Osteoblast (primary cell): ENCODE data around the gene NR1H3. TPM values are rescaled to one million over a fixed set of nuclear protein-coding genes. Genes with fewer than 3 reads are reported as not detected.

Experiments
- DNase-seq: peaks from one replicate; pipeline ENCODE4 v3.0.0; 2011; ENCODE audit warnings: low spot score, mixed read lengths; ENCODE audit not compliant: insufficient read length; ENCODE audit errors: missing footprints
- H2AFZ ChIP-seq: 2 replicates; pipeline ENCODE4 v1.6.0; 2011; ENCODE audit warnings: mild to moderate bottlenecking, low read length
- H3K27ac ChIP-seq: 2 replicates; pipeline ENCODE4 v1.5.1; 2011; ENCODE audit warnings: mild to moderate bottlenecking, low read depth, low read length, moderate library complexity
- H3K27me3 ChIP-seq: 2 replicates; pipeline ENCODE4 v1.6.0; 2012; ENCODE audit warnings: mild to moderate bottlenecking, control low read depth, inconsistent platforms, low read length, moderate library complexity; ENCODE audit not compliant: insufficient read depth
- H3K36me3 ChIP-seq: 2 replicates; pipeline ENCODE4 v1.5.1; 2011; ENCODE audit warnings: mild to moderate bottlenecking, low read length, control low read depth, moderate library complexity; ENCODE audit not compliant: insufficient read depth
- H3K4me1 ChIP-seq: 2 replicates; pipeline ENCODE4 v1.5.1; 2011; ENCODE audit warnings: mild to moderate bottlenecking, low read length, control low read depth, moderate library complexity; ENCODE audit not compliant: insufficient read depth
- H3K4me2 ChIP-seq: 2 replicates; pipeline ENCODE4 v1.6.0; 2011; ENCODE audit warnings: mild to moderate bottlenecking, low read length; ENCODE audit not compliant: insufficient read depth
- H3K4me3 ChIP-seq: fragments of 200-600 bp; sonication (generic); 3 replicates; pipeline ENCODE4 v1.5.1; 2012; ENCODE audit warnings: mild to moderate bottlenecking, low read length, inconsistent platforms; ENCODE audit not compliant: insufficient read depth
- H3K79me2 ChIP-seq: 2 replicates; pipeline ENCODE4 v1.6.0; 2012; ENCODE audit warnings: mild to moderate bottlenecking, low read length, control low read depth, inconsistent platforms; ENCODE audit not compliant: insufficient read depth
- H3K9me3 ChIP-seq: 2 replicates; pipeline ENCODE4 v1.5.1; 2011; ENCODE audit warnings: low read depth, low read length, control low read depth
- H4K20me1 ChIP-seq: 2 replicates; pipeline ENCODE4 v1.6.0; 2012; ENCODE audit warnings: mild to moderate bottlenecking, low read length, control low read depth; ENCODE audit not compliant: insufficient read depth
- total RNA-seq: library from RNA; depleted of rRNA; stranded (reverse); fragments of >200 nt; gene quantifications from 2 replicates; pipeline ENCODE4 v1.2.3, GENCODE V29; 2012
- TF ChIP-seq, protein P1 (sequence below): IDR thresholded peaks from 2 replicates; pipeline ENCODE4 v1.5.1; 2011; ENCODE audit warnings: mild to moderate bottlenecking, low read depth, low read length, moderate library complexity; ENCODE audit errors: extremely low read depth

Gene NR1H3
- total RNA-seq, 1 donor: 18.5 TPM

DNA sequence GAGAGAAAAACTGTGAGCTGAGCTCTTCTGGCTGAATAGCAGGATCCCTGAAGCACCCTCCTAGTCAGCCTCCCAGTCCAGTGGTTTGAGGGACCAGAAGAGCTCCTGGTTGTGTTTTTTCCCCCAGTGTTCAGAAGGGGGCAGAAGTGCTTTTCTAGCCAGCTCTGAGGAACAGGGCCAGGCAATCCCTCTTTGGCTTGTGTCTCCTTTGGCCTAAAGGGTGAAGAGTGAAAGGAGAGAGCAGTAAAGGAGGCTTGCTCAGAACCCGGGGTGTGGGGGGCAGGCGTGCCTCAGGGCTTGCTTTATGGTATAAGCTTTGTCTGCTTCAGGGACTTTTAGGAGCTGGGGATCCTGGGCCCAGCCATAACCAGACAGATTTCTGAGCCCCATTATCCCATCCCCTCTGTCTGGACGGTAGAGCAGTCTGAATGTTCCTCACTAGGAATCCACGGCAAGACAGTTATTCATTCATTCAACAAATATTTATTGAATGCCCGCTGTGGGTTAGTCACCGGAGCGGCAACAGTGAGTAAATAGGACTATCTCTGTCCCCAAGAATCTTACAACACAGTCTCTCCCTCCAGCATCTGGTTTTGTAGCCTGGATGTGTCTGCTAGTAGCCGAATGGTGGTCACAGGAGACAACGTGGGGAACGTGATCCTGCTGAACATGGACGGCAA lies 23.7 kb upstream of the NR1H3 start:
- H3K4me1 ChIP-seq: peaks cover 23% of the 10 kb centered on the region
- no peaks in the 10 kb centered on the region for H4K20me1 ChIP-seq
- TF ChIP-seq, protein P1, sequence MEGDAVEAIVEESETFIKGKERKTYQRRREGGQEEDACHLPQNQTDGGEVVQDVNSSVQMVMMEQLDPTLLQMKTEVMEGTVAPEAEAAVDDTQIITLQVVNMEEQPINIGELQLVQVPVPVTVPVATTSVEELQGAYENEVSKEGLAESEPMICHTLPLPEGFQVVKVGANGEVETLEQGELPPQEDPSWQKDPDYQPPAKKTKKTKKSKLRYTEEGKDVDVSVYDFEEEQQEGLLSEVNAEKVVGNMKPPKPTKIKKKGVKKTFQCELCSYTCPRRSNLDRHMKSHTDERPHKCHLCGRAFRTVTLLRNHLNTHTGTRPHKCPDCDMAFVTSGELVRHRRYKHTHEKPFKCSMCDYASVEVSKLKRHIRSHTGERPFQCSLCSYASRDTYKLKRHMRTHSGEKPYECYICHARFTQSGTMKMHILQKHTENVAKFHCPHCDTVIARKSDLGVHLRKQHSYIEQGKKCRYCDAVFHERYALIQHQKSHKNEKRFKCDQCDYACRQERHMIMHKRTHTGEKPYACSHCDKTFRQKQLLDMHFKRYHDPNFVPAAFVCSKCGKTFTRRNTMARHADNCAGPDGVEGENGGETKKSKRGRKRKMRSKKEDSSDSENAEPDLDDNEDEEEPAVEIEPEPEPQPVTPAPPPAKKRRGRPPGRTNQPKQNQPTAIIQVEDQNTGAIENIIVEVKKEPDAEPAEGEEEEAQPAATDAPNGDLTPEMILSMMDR: peak; percentile 55
- H2AFZ ChIP-seq: peak overlapping the region; percentile 25
- H3K27ac ChIP-seq: peak overlapping the region; percentile 54
- peak overlapping the region; percentile 31 for H3K4me3 ChIP-seq
- no peaks in the 10 kb centered on the region for H3K9me3 ChIP-seq
- H3K4me2 ChIP-seq: peak overlapping the region; percentile 63
- no peaks in the 10 kb centered on the region for H3K27me3 ChIP-seq
- peaks cover 42% of the 10 kb centered on the region for H3K36me3 ChIP-seq
- peak; percentile 91 for DNase-seq
- H3K79me2 ChIP-seq: no peaks in the 10 kb centered on the region

DNA sequence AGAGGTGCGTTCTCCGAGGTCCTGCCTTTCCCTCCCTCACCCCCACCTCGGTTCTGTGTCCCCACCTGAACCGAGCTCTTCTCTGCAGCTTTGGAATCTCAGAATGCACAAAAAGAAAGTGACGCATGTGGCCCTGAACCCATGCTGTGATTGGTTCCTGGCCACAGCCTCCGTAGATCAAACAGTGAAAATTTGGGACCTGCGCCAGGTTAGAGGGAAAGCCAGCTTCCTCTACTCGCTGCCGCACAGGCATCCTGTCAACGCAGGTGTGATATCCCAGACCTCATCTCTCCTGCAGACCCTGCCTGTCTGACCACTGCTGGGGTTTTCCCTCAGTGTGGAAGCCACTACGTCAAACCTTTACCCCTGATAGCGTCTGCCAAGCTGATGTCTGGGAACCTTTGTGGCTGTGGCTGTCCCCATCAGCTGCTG lies 23.1 kb upstream of the NR1H3 start:
- Histone ChIP-seq H3K27me3 (no peaks in the 10 kb centered on the region), H3K79me2 (no peaks in the 10 kb centered on the region), H2AFZ (peak overlapping the region; percentile 25), H3K9me3 (no peaks in the 10 kb centered on the region), H4K20me1 (no peaks in the 10 kb centered on the region), H3K4me3 (peak overlapping the region; percentile 31), H3K27ac (peak overlapping the region; percentile 54), H3K4me2 (peak overlapping the region; percentile 63), H3K4me1 (peaks cover 23% of the 10 kb centered on the region), H3K36me3 (peaks cover 42% of the 10 kb centered on the region)
- DNase-seq: no peak
- TF ChIP-seq, protein P1: no peak

DNA sequence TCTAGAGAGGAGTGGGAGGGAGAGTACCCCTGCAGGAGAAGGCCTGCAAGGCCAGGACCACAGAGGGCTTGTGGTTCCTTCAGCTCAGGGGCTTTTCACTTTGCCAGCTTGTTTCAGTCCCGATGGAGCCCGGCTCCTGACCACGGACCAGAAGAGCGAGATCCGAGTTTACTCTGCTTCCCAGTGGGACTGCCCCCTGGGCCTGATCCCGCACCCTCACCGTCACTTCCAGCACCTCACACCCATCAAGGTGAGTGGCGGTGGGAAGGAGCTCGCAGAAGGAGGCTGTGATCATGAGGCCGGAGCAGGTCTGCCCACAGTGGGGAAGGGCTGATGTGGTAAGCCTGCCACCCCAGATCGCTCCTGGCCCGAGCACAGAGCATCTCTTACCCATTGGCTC lies 22.6 kb upstream of the NR1H3 start:
- no peaks in the 10 kb centered on the region for H3K79me2 ChIP-seq
- H3K36me3 ChIP-seq: peaks cover 44% of the 10 kb centered on the region
- no peaks in the 10 kb centered on the region for H3K9me3 ChIP-seq
- TF ChIP-seq, protein P1: no peak
- H3K4me2 ChIP-seq: no peak overlapping the region
- no peak overlapping the region for H2AFZ ChIP-seq
- peak overlapping the region; percentile 54 for H3K27ac ChIP-seq
- H4K20me1 ChIP-seq: no peaks in the 10 kb centered on the region
- no peak for DNase-seq
- peaks cover 23% of the 10 kb centered on the region for H3K4me1 ChIP-seq
- H3K27me3 ChIP-seq: no peaks in the 10 kb centered on the region
- H3K4me3 ChIP-seq: no peak overlapping the region

DNA sequence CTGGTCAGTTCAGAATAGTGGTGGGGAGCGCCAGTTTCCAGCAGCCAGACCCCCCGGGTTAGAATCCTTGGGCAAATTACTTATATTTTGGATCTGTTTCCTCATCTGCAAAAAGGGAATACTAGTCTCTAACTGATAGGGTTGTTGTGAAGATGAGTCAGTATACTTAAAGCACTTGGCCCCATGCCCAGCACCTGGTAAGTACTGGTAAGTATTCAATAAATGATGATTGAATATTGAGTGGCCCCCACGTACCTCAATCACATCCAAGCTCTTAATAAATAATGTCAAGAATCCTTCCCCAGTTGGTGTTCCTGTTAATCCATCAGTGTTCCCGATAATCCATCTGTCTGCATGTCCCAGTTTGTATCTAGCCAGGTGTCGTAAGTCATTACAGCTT lies 21.3 kb upstream of the NR1H3 start:
- TF ChIP-seq, protein P1: no peak
- Histone ChIP-seq H3K36me3 (peaks cover 48% of the 10 kb centered on the region), H3K4me1 (peaks cover 24% of the 10 kb centered on the region), H3K27me3 (no peaks in the 10 kb centered on the region), H3K4me2 (no peak overlapping the region), H2AFZ (no peak overlapping the region), H4K20me1 (no peaks in the 10 kb centered on the region), H3K27ac (no peak overlapping the region), H3K4me3 (no peak overlapping the region), H3K9me3 (no peaks in the 10 kb centered on the region), H3K79me2 (no peaks in the 10 kb centered on the region)
- no peak for DNase-seq
